ENCODE measurements around the gene ANKRD16. TPM values are rescaled to one million over a fixed set of nuclear protein-coding genes. Genes with fewer than 3 reads are reported as not detected.

ANKRD16 gene
- total and polyA plus RNA-seq, 2 donors (not counting 1 experiment from before 2014, with no cell fraction given): 10.9 to 12.6 TPM

DNA sequence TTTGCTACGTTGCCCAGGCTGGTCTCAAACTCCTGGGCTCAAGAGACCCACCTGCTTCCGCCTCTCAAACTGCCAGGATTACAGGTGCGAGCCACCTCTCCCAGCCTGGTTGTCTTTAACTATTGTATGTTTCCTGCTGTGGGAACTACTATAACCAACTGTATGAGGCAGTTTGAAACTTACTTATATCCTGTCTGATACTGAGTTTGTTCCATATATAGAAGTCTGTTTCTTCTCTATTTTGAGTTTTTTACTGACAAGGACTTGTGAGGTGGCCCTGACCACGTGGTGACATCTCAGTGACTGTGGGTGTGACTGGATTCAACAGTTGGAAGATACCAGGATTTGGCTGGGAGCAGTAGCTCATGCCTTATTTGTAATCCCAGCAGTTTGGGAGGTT is 14.5 kb upstream of the ANKRD16 start:
- CTCF ChIA-PET: no interaction called here
- no peaks in the 10 kb centered on the region for H3K9me3 ChIP-seq (ENCODE audit: control extremely low read depth in 1 of 3, control insufficient read depth in 2 of 3, insufficient read depth in 1 of 3, low read length in 2 of 3)
- peaks cover 7 to 25% of the 10 kb centered on the region in 2 experiments for H3K36me3 ChIP-seq (replicated peaks in 1 of 2; ENCODE audit: control extremely low read depth in 1 of 2, control insufficient read depth in 1 of 2, extremely low read depth in 1 of 2, insufficient read depth in 2 of 2, low read length in 1 of 2)
- H3K27ac Mint-ChIP-seq: no peak overlapping the region
- H3K27me3 Mint-ChIP-seq: no peaks in the 10 kb centered on the region
- no peak for TF ChIP-seq CTCF (IDR thresholded peaks at IDR 0.05)
- TF ChIP-seq EZH2 (IDR thresholded peaks at IDR 0.05; ENCODE audit: borderline replicate concordance, insufficient read depth, low read depth, low read length, poor library complexity, severe bottlenecking): no peak
- H3K9ac ChIP-seq (ENCODE audit: low read length): no peak overlapping the region
- no peaks in the 10 kb centered on the region for H3K27me3 ChIP-seq (replicated peaks in 1 of 4; ENCODE audit: control extremely low read depth in 1 of 4, control insufficient read depth in 3 of 4, insufficient read depth in 4 of 4, low read length in 3 of 4)
- H3K4me1 Mint-ChIP-seq: peaks cover 17% of the 10 kb centered on the region
- no peak overlapping the region for H2AFZ ChIP-seq (ENCODE audit: insufficient read depth, low read depth, low read length, poor library complexity, severe bottlenecking)
- H3K4me3 Mint-ChIP-seq: no peak overlapping the region
- H3K4me1 ChIP-seq (ENCODE audit: control insufficient read depth in 2 of 2, insufficient read depth in 2 of 2, low read length in 2 of 2): peaks cover 5 to 7% of the 10 kb centered on the region in 2 donors
- ATAC-seq (ENCODE audit: low read depth): no peak
- no peak overlapping the region for H3K27ac ChIP-seq (ENCODE audit: low read length in 2 of 2)
- H3K4me2 ChIP-seq (replicated peaks; ENCODE audit: low read depth, low read length, poor library complexity, severe bottlenecking): no peak overlapping the region
- no CpG with 5 or more reads among the region's 4 CpGs for WGBS (ENCODE audit: insufficient coverage)
- H3K4me3 ChIP-seq (ENCODE audit: control extremely low read depth in 1 of 5, extremely low read depth in 1 of 5, insufficient read depth in 1 of 5, low read depth in 2 of 5, low read length in 4 of 5): no peak overlapping the region
- POLR2A ChIA-PET: no interaction called here
- no peak for DNase-seq
- H3K79me2 ChIP-seq (ENCODE audit: control insufficient read depth, insufficient read depth, low read length): peaks cover 84% of the 10 kb centered on the region
- intact Hi-C loops (cut with micrococcal nuclease): no loop called here
- peaks cover 4% of the 10 kb centered on the region for H4K20me1 ChIP-seq (ENCODE audit: control insufficient read depth, insufficient read depth, low read length, poor library complexity, severe bottlenecking)
- H3K9me3 Mint-ChIP-seq (ENCODE audit: insufficient read depth): no peaks in the 10 kb centered on the region

- Histone ChIP-seq H3K4me1 (ENCODE audit: control insufficient read depth in 2 of 2, insufficient read depth in 2 of 2, low read length in 2 of 2) (peaks cover 5 to 7% of the 10 kb centered on the region in 2 donors), H3K36me3 (replicated peaks in 1 of 2; ENCODE audit: control extremely low read depth in 1 of 2, control insufficient read depth in 1 of 2, extremely low read depth in 1 of 2, insufficient read depth in 2 of 2, low read length in 1 of 2) (peaks cover 3 to 18% of the 10 kb centered on the region in 2 experiments), H3K9ac (ENCODE audit: low read length) (no peak overlapping the region), H3K4me2 (replicated peaks; ENCODE audit: low read depth, low read length, poor library complexity, severe bottlenecking) (no peak overlapping the region), H3K4me3 (ENCODE audit: control extremely low read depth in 1 of 5, extremely low read depth in 1 of 5, insufficient read depth in 1 of 5, low read depth in 2 of 5, low read length in 4 of 5) (no peak overlapping the region), H3K27ac (ENCODE audit: low read length in 2 of 2) (no peak overlapping the region), H4K20me1 (ENCODE audit: control insufficient read depth, insufficient read depth, low read length, poor library complexity, severe bottlenecking) (peaks cover 4% of the 10 kb centered on the region), H3K79me2 (ENCODE audit: control insufficient read depth, insufficient read depth, low read length) (peaks cover 90% of the 10 kb centered on the region), H2AFZ (ENCODE audit: insufficient read depth, low read depth, low read length, poor library complexity, severe bottlenecking) (no peak overlapping the region), H3K9me3 (ENCODE audit: control extremely low read depth in 1 of 3, control insufficient read depth in 2 of 3, insufficient read depth in 1 of 3, low read length in 2 of 3) (peaks cover 0 to 1% (median 0%) of the 10 kb centered on the region in 3 donors), H3K27me3 (replicated peaks in 1 of 4; ENCODE audit: control extremely low read depth in 1 of 4, control insufficient read depth in 3 of 4, insufficient read depth in 4 of 4, low read length in 3 of 4) (no peaks in the 10 kb centered on the region)
- H3K27me3 Mint-ChIP-seq: no peaks in the 10 kb centered on the region
- ATAC-seq (ENCODE audit: low read depth) (no peak), DNase-seq (no peak)
- no peak for TF ChIP-seq CTCF (IDR thresholded peaks at IDR 0.05)
- TF ChIP-seq EZH2 (IDR thresholded peaks at IDR 0.05; ENCODE audit: borderline replicate concordance, insufficient read depth, low read depth, low read length, poor library complexity, severe bottlenecking): no peak
- H3K27ac Mint-ChIP-seq: peak overlapping the region; percentile 46
- peaks cover 17% of the 10 kb centered on the region for H3K4me1 Mint-ChIP-seq
- intact Hi-C loops (cut with micrococcal nuclease): no loop called here
- ChIA-PET POLR2A (no interaction called here), CTCF (interaction anchor here (1.1 kb wide), 1 partner anchor 248 kb away, joined by 3 read pairs; no protein-coding TSS in a partner anchor)
- WGBS (ENCODE audit: insufficient coverage): no CpG with 5 or more reads among the region's 6 CpGs
- H3K4me3 Mint-ChIP-seq: no peak overlapping the region
- no peaks in the 10 kb centered on the region for H3K9me3 Mint-ChIP-seq (ENCODE audit: insufficient read depth)
Observed at GRCh38 chr10:5903563-5903962, 13.9 kb upstream of the ANKRD16 start.

Data from B cell (primary cell).